CD4-positive, alpha-beta T cell treated with Interleukin-15 for 1 hour (primary cell): Measurements from ENCODE around the gene SPATA31C2.
"Not testable (repeated sequence)": the region's sequence is repeated elsewhere in the genome, so short reads cannot be mapped to it uniquely, and the experiment has no call there.

Experiments used
- DNase-seq: peaks from one replicate; pipeline ENCODE4 v3.0.0-alpha.2; 2020

Gene SPATA31C2

DNA sequence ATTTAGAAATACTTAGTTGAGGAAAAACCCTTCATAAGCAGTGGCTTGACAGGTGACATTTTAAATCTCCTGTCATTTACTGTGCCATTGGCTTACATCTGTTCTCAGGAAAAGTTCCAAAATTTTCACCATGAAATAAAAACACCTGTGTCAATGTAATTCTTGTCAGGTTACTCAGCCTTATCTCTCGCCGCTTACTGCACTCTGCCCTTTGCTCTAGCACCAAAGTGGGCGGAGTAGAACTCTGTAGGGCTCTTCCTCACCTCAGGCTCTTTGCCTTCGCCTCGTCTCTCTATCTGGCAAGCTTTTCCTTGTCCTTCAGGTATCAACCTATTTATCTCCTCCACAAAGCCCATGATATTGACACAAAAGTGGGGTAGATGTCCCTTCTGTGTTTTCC, 20.2 kb downstream of the SPATA31C2 start:
- not testable (repeated sequence) for DNase-seq

- not testable (repeated sequence) for DNase-seq
These were observed 23.2 kb downstream of the SPATA31C2 start for GRCh38 chr9:88114968-88115612.

GRCh38 chr9:88114283-88114967, 23.9 kb downstream of the SPATA31C2 start:
- DNase-seq: not testable (repeated sequence)

GRCh38 chr9:88113156-88114130, 24.8 kb downstream of the SPATA31C2 start:
- not testable (repeated sequence) for DNase-seq

DNA sequence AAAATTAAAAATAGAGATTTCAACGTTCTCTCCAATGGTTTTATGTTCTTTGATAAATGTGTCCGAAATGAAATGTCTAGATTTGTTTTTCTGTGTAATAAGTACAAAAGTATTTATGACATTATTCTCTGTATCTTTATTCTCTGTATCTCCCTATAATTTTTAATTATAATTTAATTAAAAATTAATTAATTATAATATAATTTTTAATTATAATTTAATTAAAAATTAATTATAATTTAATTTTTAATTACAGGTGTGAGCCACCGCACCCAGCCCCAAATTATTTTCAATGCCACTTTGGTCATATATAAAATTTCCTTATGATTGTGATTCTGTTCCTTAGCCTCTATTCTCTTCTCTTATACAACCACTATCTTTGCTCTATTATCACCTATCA, 28.2 kb downstream of the SPATA31C2 start:
- DNase-seq: no peak

DNA sequence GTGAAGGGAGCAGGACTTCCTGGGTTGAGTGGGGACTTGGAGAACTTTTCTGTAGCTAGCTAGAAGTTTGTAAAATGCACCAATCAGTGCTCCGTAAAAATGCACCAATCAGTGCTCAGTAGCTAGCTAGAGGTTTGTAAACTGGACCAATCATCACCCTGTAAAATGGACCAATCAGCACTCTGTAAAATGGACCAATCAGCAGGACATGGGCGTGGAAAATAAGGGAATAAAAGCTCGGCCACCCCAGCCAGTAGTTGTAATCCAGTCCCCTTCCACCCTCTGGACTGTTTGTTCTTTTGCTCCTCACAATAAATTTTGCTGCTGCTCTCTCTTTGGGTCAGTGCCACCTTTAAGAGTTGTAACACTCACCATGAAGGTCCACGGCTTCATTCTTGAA, 29.5 kb downstream of the SPATA31C2 start:
- DNase-seq: no peak

- DNase-seq: no peak
These were observed 31.8 kb downstream of the SPATA31C2 start for GRCh38 chr9:88106492-88106891.

DNA sequence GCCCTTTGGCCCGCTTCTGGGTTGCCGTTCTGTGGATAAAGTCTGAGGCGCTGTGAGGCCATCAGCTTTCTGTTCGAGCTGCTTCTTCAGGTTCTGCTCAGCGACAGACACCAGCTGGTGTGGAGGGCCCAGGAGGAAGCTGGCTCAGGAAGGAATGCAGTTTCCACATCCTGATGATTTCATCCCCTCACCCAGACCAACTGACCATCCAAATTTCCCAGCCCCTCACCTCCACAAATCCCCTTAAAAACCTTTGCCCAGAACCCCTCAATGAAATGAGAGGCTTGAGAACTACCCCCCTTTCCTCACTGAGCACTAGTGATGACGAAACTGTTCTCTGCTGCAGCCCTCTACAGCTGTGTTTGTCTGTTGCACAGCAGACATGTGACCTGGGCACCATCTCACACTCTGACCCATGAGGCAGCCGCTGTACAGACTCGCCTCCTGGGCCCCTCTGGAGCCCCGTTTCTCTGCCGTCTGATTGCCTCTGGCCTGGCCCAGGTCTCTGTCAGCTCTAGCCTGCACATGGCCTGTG, 45.4 kb downstream of the SPATA31C2 start:
- no peak for DNase-seq

DNA sequence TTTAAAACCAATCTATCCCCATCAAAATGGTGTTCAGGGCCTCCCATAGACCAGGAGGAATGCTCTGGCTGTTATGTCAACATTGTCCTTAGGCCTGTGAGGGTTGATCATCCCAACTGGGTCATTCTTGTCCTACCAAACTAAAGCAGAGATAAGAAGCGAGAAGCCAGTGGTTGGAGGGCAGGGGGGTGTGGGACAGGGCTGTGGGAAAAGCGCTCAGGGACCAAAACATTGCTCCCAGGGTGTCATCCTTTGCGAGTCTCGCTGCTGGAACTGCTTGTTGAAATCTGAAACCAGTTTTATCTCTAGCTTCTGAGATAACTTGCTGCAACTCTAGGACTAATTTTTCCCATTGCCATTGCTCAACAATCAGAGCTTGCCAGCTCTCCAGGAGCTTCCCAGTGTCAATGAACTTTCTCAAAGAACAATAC, 48.1 kb downstream of the SPATA31C2 start:
- no peak for DNase-seq

DNA sequence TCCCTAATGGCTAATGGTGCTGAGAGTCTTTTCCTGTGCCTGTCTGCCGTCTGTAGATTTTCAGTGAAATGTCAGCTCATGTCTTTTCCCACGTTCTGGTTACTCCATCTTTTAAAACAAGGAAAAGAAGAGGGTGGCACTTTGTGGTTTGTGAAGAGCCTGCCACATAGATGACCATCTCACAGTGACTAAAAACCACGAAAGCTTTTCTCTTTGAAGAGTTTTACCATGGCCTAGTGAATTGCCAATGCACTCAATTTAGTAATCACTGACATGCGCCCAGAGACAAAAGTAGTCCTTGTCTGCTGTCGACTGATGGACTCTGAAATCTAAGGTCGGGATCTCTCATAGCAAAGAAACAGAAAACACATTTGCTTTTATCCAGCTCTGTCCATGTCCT, 50.4 kb downstream of the SPATA31C2 start:
- DNase-seq: no peak

GRCh38 chr9:88085476-88085875, 52.8 kb downstream of the SPATA31C2 start:
- DNase-seq: no peak

- DNase-seq: no peak
These were observed 53.7 kb downstream of the SPATA31C2 start for GRCh38 chr9:88084357-88085183.
